HG03097 (cell line): ENCODE data around the gene GON4L.
A peak's percentile ranks its signal among the peaks of the same experiment; 100 is the strongest.
"Not testable (repeated sequence)": the region's sequence is repeated elsewhere in the genome, so short reads cannot be mapped to it uniquely, and the experiment has no call there.

Experiments
- ATAC-seq: cut with Tn5 transposase; IDR thresholded peaks from one replicate; pipeline ENCODE4 v1.9.1; 2021; ENCODE audit not compliant: unreplicated experiment, low FRiP score

The GON4L gene

GRCh38 chr1:155856975-155857930 lies at the start of gene GON4L:
Gene GON4L (minus strand): TSS chr1:155857214. CDS start chr1:155853780, 3,434 bp downstream.
- ATAC-seq, result peak; percentile 42

GRCh38 chr1:155904261-155904660 lies 47.2 kb upstream of the GON4L start:
- ATAC-seq, result no peak

DNA sequence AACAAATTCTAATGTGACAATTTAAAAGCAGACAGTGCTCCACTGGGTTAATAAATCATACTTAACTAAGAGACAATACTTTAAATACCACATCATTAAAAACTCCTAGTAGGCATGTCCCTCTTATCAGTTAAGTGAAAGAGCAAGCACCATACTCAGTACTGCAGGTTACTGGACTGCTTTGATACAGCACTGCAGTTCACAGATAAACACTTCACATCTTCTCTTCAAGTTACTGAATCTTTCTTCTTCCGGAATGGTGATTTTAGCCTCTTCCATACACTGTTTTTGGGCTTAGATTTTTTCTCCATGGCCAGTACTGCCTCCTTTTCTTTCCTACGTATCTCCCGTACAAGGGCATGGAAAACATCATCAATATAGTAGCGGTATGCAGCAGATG lies 43.1 kb upstream of the GON4L start:
- ATAC-seq, result no peak

GRCh38 chr1:155899683-155900082 lies 42.7 kb upstream of the GON4L start:
- ATAC-seq, result no peak

DNA sequence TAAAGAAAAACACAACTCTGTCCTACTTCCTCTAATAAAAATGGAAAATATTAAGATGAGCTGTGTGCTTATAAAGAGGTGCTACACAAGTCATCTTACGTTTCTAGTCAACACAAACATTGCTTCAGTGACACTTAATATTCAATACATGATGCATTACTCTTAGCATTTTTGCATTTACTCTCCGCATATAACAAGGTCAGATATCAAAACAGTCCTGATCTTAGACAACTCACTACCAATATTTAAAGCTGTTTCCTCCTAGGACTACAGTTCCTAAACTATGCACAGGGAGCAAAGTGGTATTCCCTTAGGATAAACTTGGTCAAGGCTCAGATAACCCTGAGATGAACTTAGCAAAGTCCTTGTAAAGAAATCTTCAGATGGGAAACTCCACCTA lies 41.9 kb upstream of the GON4L start:
- no peak for ATAC-seq

GRCh38 chr1:155897746-155898145 lies 40.7 kb upstream of the GON4L start:
- no peak for ATAC-seq

- ATAC-seq, result not testable (repeated sequence)
Measured at GRCh38 chr1:155896476-155896875, 39.5 kb upstream of the GON4L start.

- not testable (repeated sequence) for ATAC-seq
Measured at GRCh38 chr1:155895617-155896016, 38.6 kb upstream of the GON4L start.

DNA sequence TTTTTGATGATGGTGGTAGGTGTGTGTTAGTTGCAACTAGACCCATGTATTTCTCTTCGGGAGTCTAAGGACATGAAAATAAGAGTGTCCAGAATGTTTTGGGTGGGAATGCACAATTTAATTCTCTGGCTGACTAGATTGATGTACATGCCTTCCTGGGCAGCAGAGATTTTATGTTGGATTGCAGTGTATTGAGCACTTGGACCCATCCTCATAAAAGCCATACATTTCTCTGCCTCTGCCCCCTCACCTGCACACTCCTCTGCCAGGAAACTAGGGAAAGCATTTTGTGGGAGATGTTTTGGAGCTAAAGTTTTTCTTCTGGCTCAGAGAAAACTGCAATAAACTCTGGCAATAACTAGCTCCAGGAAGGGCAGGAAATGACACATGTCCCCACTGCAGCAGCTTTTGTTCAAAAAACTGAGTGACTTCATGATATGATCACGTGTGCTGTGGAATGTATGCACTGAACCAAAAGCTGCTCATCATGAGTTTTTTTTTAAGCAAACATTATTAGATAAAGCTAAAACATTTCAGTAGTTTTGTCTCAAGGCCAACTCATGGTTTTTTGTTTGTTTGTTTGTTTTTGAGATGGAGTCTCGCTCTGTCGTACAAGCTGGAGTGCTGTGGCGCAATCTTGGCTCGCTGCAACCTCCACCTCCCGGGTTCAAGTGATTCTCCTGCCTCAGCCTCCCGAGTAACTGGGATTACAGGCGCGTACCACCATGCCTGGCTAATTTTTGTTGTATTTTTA lies 36.6 kb upstream of the GON4L start:
- ATAC-seq, result no peak

DNA sequence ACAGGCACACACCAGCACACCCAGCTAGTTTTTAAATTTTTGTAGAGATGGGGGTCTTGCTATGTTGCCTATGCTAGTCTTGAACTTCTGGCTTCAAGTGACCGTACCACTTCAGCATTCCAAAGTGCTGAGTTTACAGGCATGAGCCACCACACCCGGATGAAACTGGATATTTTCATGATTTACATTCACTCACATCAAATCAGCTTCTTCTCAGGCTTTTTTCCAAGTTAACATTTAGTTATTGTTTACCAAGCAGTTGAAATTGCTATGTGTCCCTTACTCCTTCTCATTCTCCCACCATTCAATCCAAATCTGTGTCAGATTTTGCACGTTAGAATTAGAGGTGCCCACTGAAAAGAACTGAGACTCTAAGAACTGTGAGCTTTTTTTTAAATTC lies 35.8 kb upstream of the GON4L start:
- ATAC-seq, result no peak

GRCh38 chr1:155890251-155890650 lies 33.2 kb upstream of the GON4L start:
- no peak for ATAC-seq

DNA sequence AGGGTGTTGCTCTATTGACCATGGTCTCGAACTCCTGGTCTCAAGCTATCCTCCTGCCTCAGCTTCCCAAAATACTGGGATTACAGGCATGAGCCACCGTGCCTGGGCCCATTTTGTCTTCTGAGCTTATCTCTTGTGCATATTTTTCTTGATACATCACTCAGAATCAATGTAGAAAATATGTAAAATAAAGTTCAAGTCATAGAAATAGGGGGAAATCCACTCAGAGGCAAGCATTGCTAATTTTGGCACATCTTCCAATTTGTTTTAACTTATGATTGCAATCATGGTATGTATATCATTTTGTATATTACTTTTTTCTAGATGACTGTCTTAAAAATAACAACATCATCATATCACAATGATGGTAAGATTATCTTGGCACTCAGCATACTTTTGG lies 32.6 kb upstream of the GON4L start:
- ATAC-seq, result no peak

DNA sequence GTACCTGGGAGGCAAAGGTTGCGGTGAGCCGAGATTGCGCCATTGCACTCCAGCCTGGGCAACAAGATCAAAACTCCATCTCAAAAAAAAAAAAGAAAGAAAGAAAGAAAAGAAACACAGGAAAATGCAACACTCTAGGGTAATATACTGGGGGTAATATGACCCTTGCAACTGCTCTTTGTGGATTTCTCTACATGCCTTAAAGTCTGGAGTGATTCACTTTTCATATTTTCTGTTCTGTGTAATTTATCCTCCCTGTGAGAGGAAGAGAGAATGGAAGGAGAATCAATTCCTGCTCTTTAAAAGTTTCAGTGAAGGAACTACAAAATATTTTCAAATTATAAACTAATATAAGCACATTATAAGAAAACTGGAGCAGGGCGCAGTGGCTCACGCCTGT lies 31.5 kb upstream of the GON4L start:
- ATAC-seq, result no peak

GRCh38 chr1:155884982-155885381 lies 28.0 kb upstream of the GON4L start:
- no peak for ATAC-seq

DNA sequence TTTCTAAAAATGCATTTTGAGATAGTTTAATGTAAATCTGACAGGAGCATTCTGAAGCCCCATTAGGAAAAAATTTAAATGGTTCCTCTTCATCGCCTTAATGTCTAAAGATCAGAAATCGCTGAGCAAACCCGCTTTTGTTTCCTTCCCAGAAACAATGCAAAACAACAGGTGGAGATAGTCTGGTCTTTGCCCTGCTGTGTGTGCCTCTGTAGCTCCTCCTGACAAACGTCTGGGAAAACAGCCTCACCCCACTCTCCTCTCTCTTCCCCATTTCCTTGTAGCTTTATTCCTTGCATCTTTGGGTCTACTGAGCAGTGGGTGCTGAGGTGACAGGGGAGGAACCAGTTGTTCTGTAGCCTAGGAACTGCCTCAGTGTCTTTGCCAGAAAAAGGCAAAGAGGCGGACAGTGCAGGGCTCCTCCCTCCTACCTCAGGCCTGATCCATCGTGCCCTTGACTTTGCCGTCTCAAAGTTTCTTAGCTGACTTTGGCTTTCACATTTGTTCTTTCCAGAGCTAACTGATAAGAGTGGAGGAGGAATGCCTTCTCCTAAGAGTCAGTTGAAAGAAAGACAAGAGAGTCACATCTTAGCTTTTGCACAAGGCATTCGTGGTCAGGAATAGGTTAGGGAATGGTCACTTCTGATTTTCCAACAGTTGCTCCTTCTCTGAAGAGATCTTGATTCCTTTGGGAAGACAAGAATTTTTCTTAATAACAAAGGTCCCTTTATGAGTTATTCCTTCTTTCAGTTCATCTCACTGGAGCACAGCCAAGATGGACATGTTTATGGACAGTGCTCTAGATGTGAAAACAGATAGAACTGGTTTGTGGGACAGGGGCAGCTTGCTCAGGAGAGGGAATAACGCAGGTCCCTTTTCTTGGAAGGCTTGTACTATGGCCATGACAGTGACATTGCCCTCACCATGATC lies 27.3 kb upstream of the GON4L start:
- no peak for ATAC-seq

GRCh38 chr1:155882766-155883165 lies 25.8 kb upstream of the GON4L start:
- ATAC-seq, result no peak

- ATAC-seq, result no peak
Measured at GRCh38 chr1:155882235-155882634, 25.2 kb upstream of the GON4L start.

DNA sequence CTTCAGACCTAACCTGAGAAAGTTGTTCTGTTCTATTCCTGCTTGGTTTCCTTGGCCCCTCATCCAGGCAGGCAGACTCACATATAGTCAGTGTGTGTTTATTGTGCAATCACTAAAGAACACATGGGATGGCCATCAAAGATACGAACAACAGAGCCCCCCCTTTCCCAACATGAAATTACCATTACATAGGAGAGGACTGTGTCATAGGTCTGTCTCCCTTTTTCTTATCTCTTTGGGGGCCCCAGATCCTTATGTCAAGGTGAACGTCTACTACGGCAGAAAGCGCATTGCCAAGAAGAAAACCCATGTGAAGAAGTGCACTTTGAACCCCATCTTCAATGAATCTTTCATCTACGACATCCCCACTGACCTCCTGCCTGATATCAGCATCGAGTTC lies 23.9 kb upstream of the GON4L start:
- ATAC-seq, result no peak

DNA sequence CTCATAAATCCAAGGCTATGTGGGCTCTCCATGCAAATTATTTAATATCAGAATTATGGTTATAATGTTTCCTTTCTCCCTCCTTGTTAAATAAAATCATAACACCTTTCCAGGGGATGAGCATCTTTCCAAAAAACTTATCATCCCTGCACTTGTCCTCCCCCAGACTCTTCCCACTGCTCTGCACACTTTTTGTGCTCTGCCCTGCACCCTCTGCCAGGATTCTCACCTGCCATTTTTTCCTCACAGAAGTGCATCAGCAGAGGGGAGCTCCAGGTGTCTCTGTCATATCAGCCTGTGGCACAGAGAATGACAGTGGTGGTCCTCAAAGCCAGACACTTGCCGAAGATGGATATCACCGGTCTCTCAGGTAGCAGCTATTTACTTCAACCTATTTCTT lies 23.2 kb upstream of the GON4L start:
- ATAC-seq, result no peak

DNA sequence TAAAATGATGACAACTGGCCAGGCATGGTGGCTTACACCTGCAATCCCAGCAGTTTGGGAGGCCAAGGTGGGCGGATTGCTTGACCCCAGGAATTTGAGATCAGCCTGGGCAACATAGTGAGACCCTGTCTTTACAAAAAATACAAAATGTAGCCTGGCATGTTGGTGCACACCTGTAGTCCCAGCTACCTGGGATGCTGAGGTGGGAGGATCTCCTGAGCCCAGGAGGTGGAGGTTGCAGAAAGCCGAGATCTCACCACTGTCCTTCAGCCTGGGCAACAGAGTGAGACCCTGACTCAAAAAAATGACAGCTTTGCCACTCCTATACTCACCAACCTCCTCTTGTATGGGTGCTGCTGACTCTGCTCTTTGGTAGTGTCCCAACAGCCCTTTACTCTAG lies 20.9 kb upstream of the GON4L start:
- no peak for ATAC-seq

DNA sequence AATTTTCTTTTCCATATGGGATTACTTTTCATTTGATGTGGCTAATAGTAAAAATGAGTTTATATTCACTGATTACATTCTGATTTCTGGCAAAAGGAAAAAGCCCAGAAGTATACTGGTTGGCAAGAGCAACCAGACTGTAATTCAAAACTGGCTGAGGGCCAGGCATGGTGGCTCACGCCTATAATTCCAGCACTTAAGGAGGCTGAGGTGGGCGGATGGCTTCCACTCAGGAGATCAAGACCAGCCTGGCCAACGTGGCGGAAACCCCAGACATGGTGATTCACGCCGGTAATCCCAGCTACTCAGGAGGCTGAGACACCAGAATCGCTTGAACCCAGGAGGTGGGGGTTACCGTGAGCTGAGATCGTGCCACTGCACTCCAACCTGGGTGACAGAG lies 16.8 kb upstream of the GON4L start:
- no peak for ATAC-seq
